HEK293 (cell line): Measurements from ENCODE around the gene CYP4F8.

Experiments used
- CTCF ChIA-PET: fragments of 350-600 bp; formaldehyde crosslinking; extraction: SDS; loops from one replicate; lab custom pipeline; 2021; ENCODE audit warnings: antibody characterized with exemption; lab: Yijun Ruan, JAX
- POLR2A ChIA-PET: fragments of 300-600 bp; formaldehyde crosslinking; extraction: SDS; loops from one replicate; lab custom pipeline; 2020; ENCODE audit warnings: antibody characterized with exemption, inconsistent platforms; lab: Yijun Ruan, JAX
- H3K27ac ChIP-seq: fragments of 200-500 bp; sonication (Bioruptor generic); 2 replicates; pipeline ENCODE4 v1.5.1; 2014; ENCODE audit warnings: low read depth, low read length, control low read depth, inconsistent platforms; ENCODE audit errors: extremely low read depth
- H3K36me3 ChIP-seq, 2 experiments: fragments of 200-500 bp in 1 of 2; sonication (Bioruptor generic) in 1 of 2; 1 replicate in 1 of 2; 2 replicates in 1 of 2; pipeline ENCODE4 v1.5.1; 2014 to 2017; ENCODE audit warnings: inconsistent platforms in 2 of 2, low read length in 2 of 2; ENCODE audit not compliant: control insufficient read depth in 2 of 2, insufficient read depth in 1 of 2
- H3K4me1 ChIP-seq: fragments of 200-500 bp; sonication (Bioruptor generic); 2 replicates; pipeline ENCODE4 v1.5.1; 2014; ENCODE audit warnings: mild to moderate bottlenecking, low read length, inconsistent platforms; ENCODE audit not compliant: control insufficient read depth, insufficient read depth
- H3K4me3 ChIP-seq: 2 replicates; pipeline ENCODE4 v1.5.1; 2011; ENCODE audit warnings: low read depth, mild to moderate bottlenecking, control low read depth, low read length, moderate library complexity
- H3K9me3 ChIP-seq: fragments of 200-500 bp; sonication (Bioruptor generic); 2 replicates; pipeline ENCODE4 v1.5.1; 2014; ENCODE audit warnings: low read depth, low read length, inconsistent platforms; ENCODE audit not compliant: control insufficient read depth, insufficient read depth
- BCL11B ChIP-seq: fragments of 450-650 bp; formaldehyde crosslinking; IDR thresholded peaks from 2 replicates; pipeline ENCODE4 v1.5.1; 2016; ENCODE audit warnings: low read depth, missing biosample characterization, missing genetic modification characterization
- GFI1B ChIP-seq: fragments of 450-650 bp; formaldehyde crosslinking; IDR thresholded peaks from 2 replicates; pipeline ENCODE4 v1.5.1; 2016; ENCODE audit warnings: missing biosample characterization, missing genetic modification characterization
- GLI4 ChIP-seq: fragments of 450-650 bp; formaldehyde crosslinking; IDR thresholded peaks from 2 replicates; pipeline ENCODE4 v1.5.1; 2016; ENCODE audit warnings: missing biosample characterization, missing genetic modification characterization
- GLIS2 ChIP-seq: fragments of 450-650 bp; formaldehyde crosslinking; IDR thresholded peaks from 2 replicates; pipeline ENCODE4 v1.5.1; 2016; ENCODE audit warnings: missing biosample characterization, missing genetic modification characterization
- IKZF3 ChIP-seq: fragments of 450-650 bp; IDR thresholded peaks from 2 replicates; pipeline ENCODE4 v1.5.0; 2018; ENCODE audit warnings: missing biosample characterization, mild to moderate bottlenecking, missing genetic modification characterization, moderate library complexity
- KLF10 ChIP-seq: fragments of 450-650 bp; IDR thresholded peaks from 2 replicates; pipeline ENCODE4 v1.5.1; 2018; ENCODE audit warnings: missing biosample characterization, mild to moderate bottlenecking, missing genetic modification characterization
- RBAK ChIP-seq: fragments of 450-650 bp; formaldehyde crosslinking; IDR thresholded peaks from 2 replicates; pipeline ENCODE4 v1.5.1; 2016; ENCODE audit warnings: missing biosample characterization, missing genetic modification characterization
- SCRT1 ChIP-seq: fragments of 450-650 bp; formaldehyde crosslinking; IDR thresholded peaks from 2 replicates; pipeline ENCODE4 v1.5.1; 2016; ENCODE audit warnings: missing biosample characterization, missing genetic modification characterization, borderline replicate concordance
- SCRT2 ChIP-seq: fragments of 450-650 bp; formaldehyde crosslinking; IDR thresholded peaks from 2 replicates; pipeline ENCODE4 v1.5.1; 2016; ENCODE audit warnings: missing biosample characterization, missing genetic modification characterization
- SP3 ChIP-seq: fragments of 450-650 bp; formaldehyde crosslinking; IDR thresholded peaks from 2 replicates; pipeline ENCODE4 v1.5.1; 2016; ENCODE audit warnings: missing biosample characterization, missing genetic modification characterization
- SP7 ChIP-seq: fragments of 450-650 bp; formaldehyde crosslinking; IDR thresholded peaks from 2 replicates; pipeline ENCODE4 v1.5.1; 2016; ENCODE audit warnings: missing biosample characterization, missing genetic modification characterization
- YY2 ChIP-seq: fragments of 450-650 bp; formaldehyde crosslinking; IDR thresholded peaks from 2 replicates; pipeline ENCODE4 v1.5.1; 2016; ENCODE audit warnings: missing biosample characterization, missing genetic modification characterization
- ZBTB17 ChIP-seq: fragments of 450-650 bp; formaldehyde crosslinking; IDR thresholded peaks from 2 replicates; pipeline ENCODE4 v1.5.1; 2016; ENCODE audit warnings: missing biosample characterization, missing genetic modification characterization
- ZBTB48 ChIP-seq: fragments of 450-650 bp; formaldehyde crosslinking; IDR thresholded peaks from 2 replicates; pipeline ENCODE4 v1.5.1; 2016; ENCODE audit warnings: missing biosample characterization, missing genetic modification characterization
- ZBTB7A ChIP-seq: fragments of 450-650 bp; formaldehyde crosslinking; IDR thresholded peaks from 2 replicates; pipeline ENCODE4 v1.5.1; 2016; ENCODE audit warnings: low read depth, missing biosample characterization, missing genetic modification characterization
- ZFP37 ChIP-seq: fragments of 450-650 bp; formaldehyde crosslinking; IDR thresholded peaks from 2 replicates; pipeline ENCODE4 v1.5.1; 2016; ENCODE audit warnings: missing biosample characterization, missing genetic modification characterization
- ZFP41 ChIP-seq: fragments of 450-650 bp; formaldehyde crosslinking; IDR thresholded peaks from 2 replicates; pipeline ENCODE4 v1.5.1; 2016; ENCODE audit warnings: missing biosample characterization, missing genetic modification characterization, borderline replicate concordance
- ZNF10 ChIP-seq: fragments of 450-650 bp; formaldehyde crosslinking; IDR thresholded peaks from 2 replicates; pipeline ENCODE4 v1.5.1; 2017; ENCODE audit warnings: missing biosample characterization, missing genetic modification characterization
- ZNF133 ChIP-seq: fragments of 450-650 bp; formaldehyde crosslinking; IDR thresholded peaks from 2 replicates; pipeline ENCODE4 v1.5.1; 2016; ENCODE audit warnings: missing biosample characterization, missing genetic modification characterization
- ZNF16 ChIP-seq: fragments of 450-650 bp; formaldehyde crosslinking; IDR thresholded peaks from 2 replicates; pipeline ENCODE4 v1.5.1; 2016; ENCODE audit warnings: low read depth, missing biosample characterization, missing genetic modification characterization
- ZNF202 ChIP-seq: fragments of 450-650 bp; formaldehyde crosslinking; IDR thresholded peaks from 2 replicates; pipeline ENCODE4 v1.5.1; 2016; ENCODE audit warnings: missing biosample characterization, missing genetic modification characterization, borderline replicate concordance
- ZNF211 ChIP-seq: fragments of 450-650 bp; formaldehyde crosslinking; IDR thresholded peaks from 2 replicates; pipeline ENCODE4 v1.5.1; 2016; ENCODE audit warnings: low read depth, missing biosample characterization, missing genetic modification characterization
- ZNF341 ChIP-seq: fragments of 450-650 bp; formaldehyde crosslinking; IDR thresholded peaks from 2 replicates; pipeline ENCODE4; 2016; ENCODE audit warnings: low read depth, missing biosample characterization, missing genetic modification characterization
- ZNF404 ChIP-seq: fragments of 450-650 bp; formaldehyde crosslinking; IDR thresholded peaks from 2 replicates; pipeline ENCODE4 v1.5.1; 2017; ENCODE audit warnings: missing biosample characterization, missing genetic modification characterization
- ZNF433 ChIP-seq: fragments of 450-650 bp; formaldehyde crosslinking; IDR thresholded peaks from 2 replicates; pipeline ENCODE4 v1.5.1; 2016; ENCODE audit warnings: missing biosample characterization, missing genetic modification characterization, low read depth
- ZNF544 ChIP-seq: fragments of 450-650 bp; formaldehyde crosslinking; IDR thresholded peaks from 2 replicates; pipeline ENCODE4 v1.5.0; 2017; ENCODE audit warnings: missing biosample characterization, missing genetic modification characterization
- ZNF548 ChIP-seq: fragments of 450-650 bp; formaldehyde crosslinking; IDR thresholded peaks from 2 replicates; pipeline ENCODE4 v1.5.1; 2016; ENCODE audit warnings: missing biosample characterization, missing genetic modification characterization
- ZNF560 ChIP-seq: fragments of 450-650 bp; formaldehyde crosslinking; IDR thresholded peaks from 2 replicates; pipeline ENCODE4 v1.5.1; 2017; ENCODE audit warnings: missing biosample characterization, missing genetic modification characterization, borderline replicate concordance
- ZNF600 ChIP-seq: fragments of 450-650 bp; formaldehyde crosslinking; IDR thresholded peaks from 2 replicates; pipeline ENCODE4 v1.5.1; 2016; ENCODE audit warnings: missing biosample characterization, missing genetic modification characterization
- ZNF610 ChIP-seq: fragments of 450-650 bp; formaldehyde crosslinking; IDR thresholded peaks from 2 replicates; pipeline ENCODE4 v1.5.1; 2016; ENCODE audit warnings: missing biosample characterization, missing genetic modification characterization, borderline replicate concordance
- ZNF623 ChIP-seq: fragments of 450-650 bp; formaldehyde crosslinking; IDR thresholded peaks from 2 replicates; pipeline ENCODE4 v1.5.1; 2016; ENCODE audit warnings: missing biosample characterization, missing genetic modification characterization
- ZNF654 ChIP-seq: fragments of 450-650 bp; formaldehyde crosslinking; IDR thresholded peaks from 2 replicates; pipeline ENCODE4 v1.5.1; 2016; ENCODE audit warnings: low read depth, missing biosample characterization, missing genetic modification characterization
- ZNF660 ChIP-seq: fragments of 450-650 bp; IDR thresholded peaks from 2 replicates; pipeline ENCODE4 v1.5.1; 2018; ENCODE audit warnings: missing biosample characterization, mild to moderate bottlenecking, missing genetic modification characterization
- ZNF670 ChIP-seq: fragments of 450-650 bp; formaldehyde crosslinking; IDR thresholded peaks from 2 replicates; pipeline ENCODE4 v1.5.1; 2016; ENCODE audit warnings: missing biosample characterization, missing genetic modification characterization, low read depth
- ZNF677 ChIP-seq: fragments of 450-650 bp; IDR thresholded peaks from 2 replicates; pipeline ENCODE4 v1.5.0; 2018; ENCODE audit warnings: missing biosample characterization, mild to moderate bottlenecking, missing genetic modification characterization, moderate library complexity
- ZNF776 ChIP-seq: fragments of 450-650 bp; formaldehyde crosslinking; IDR thresholded peaks from 2 replicates; pipeline ENCODE4 v1.5.0; 2017; ENCODE audit warnings: missing biosample characterization, missing genetic modification characterization, borderline replicate concordance
- ZNF792 ChIP-seq: fragments of 450-650 bp; formaldehyde crosslinking; IDR thresholded peaks from 2 replicates; pipeline ENCODE4 v1.5.1; 2016; ENCODE audit warnings: missing biosample characterization, missing genetic modification characterization
- TF ChIP-seq, protein P1 (sequence below): fragments of 450-650 bp; formaldehyde crosslinking; IDR thresholded peaks from 2 replicates; pipeline ENCODE4 v1.5.1; 2017; ENCODE audit warnings: missing biosample characterization, missing genetic modification characterization
- TF ChIP-seq, protein P2 (sequence below): fragments of 450-650 bp; formaldehyde crosslinking; IDR thresholded peaks from 2 replicates; pipeline ENCODE4 v1.5.1; 2017; ENCODE audit warnings: missing biosample characterization, missing genetic modification characterization

Gene CYP4F8

GRCh38 chr19:15584541-15585115 lies 30.4 kb upstream of the CYP4F8 start (continued):
- TF ChIP-seq ZBTB17 (peak; percentile 91), ZBTB48 (tag by site-specific recombination) (peak; percentile 36; the same call in 1 of the 2 replicates), ZNF600 (tag by site-specific recombination) (0 out of 2 replicates have a peak, but pooled peaks have one; percentile 11), GFI1B (peak; percentile 85), YY2 (tag by site-specific recombination) (0 out of 2 replicates have a peak, but pooled peaks have one; percentile 38), ZNF433 (tag by site-specific recombination) (no peak), ZNF610 (tag by site-specific recombination) (no peak), SP3 (tag by site-specific recombination) (0 out of 2 replicates have a peak, but pooled peaks have one; percentile 21), ZNF10 (tag by site-specific recombination) (no peak), GLIS2 (tag by site-specific recombination) (no peak), ZNF202 (no peak), ZNF660 (tag by site-specific recombination) (peak; percentile 96), ZNF544 (tag by site-specific recombination) (no peak), RBAK (tag by site-specific recombination) (no peak), ZBTB7A (tag by site-specific recombination) (no peak), IKZF3 (no peak), SCRT2 (tag by site-specific recombination) (no peak), SP7 (tag by site-specific recombination) (0 out of 2 replicates have a peak, but pooled peaks have one; percentile 21), BCL11B (no peak), ZNF404 (tag by site-specific recombination) (no peak)
- TF ChIP-seq, protein P1, sequence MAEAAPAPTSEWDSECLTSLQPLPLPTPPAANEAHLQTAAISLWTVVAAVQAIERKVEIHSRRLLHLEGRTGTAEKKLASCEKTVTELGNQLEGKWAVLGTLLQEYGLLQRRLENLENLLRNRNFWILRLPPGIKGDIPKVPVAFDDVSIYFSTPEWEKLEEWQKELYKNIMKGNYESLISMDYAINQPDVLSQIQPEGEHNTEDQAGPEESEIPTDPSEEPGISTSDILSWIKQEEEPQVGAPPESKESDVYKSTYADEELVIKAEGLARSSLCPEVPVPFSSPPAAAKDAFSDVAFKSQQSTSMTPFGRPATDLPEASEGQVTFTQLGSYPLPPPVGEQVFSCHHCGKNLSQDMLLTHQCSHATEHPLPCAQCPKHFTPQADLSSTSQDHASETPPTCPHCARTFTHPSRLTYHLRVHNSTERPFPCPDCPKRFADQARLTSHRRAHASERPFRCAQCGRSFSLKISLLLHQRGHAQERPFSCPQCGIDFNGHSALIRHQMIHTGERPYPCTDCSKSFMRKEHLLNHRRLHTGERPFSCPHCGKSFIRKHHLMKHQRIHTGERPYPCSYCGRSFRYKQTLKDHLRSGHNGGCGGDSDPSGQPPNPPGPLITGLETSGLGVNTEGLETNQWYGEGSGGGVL: no peak
- TF ChIP-seq, all 188 proteins: peak for 15

GRCh38 chr19:15587663-15588062 lies 27.4 kb upstream of the CYP4F8 start:
- no peak overlapping the region for H3K4me3 ChIP-seq
- no peaks in the 10 kb centered on the region for H3K9me3 ChIP-seq
- H3K36me3 ChIP-seq: no peaks in the 10 kb centered on the region
- TF ChIP-seq ZNF776 (tag by site-specific recombination): no peak
- no peak for TF ChIP-seq ZNF548
- TF ChIP-seq GFI1B: no peak
- TF ChIP-seq ZNF623 (tag by site-specific recombination): no peak
- TF ChIP-seq ZNF654: no peak
- TF ChIP-seq SCRT1 (tag by site-specific recombination): no peak
- no peak for TF ChIP-seq ZNF341
- TF ChIP-seq ZFP37 (tag by site-specific recombination): no peak
- no peak for TF ChIP-seq GLI4 (tag by site-specific recombination)
- TF ChIP-seq KLF10 (tag by site-specific recombination): no peak
- no peak for TF ChIP-seq ZNF133 (tag by site-specific recombination)
- TF ChIP-seq ZNF670 (tag by site-specific recombination): no peak
- TF ChIP-seq ZNF211: no peak
- TF ChIP-seq, protein P2, sequence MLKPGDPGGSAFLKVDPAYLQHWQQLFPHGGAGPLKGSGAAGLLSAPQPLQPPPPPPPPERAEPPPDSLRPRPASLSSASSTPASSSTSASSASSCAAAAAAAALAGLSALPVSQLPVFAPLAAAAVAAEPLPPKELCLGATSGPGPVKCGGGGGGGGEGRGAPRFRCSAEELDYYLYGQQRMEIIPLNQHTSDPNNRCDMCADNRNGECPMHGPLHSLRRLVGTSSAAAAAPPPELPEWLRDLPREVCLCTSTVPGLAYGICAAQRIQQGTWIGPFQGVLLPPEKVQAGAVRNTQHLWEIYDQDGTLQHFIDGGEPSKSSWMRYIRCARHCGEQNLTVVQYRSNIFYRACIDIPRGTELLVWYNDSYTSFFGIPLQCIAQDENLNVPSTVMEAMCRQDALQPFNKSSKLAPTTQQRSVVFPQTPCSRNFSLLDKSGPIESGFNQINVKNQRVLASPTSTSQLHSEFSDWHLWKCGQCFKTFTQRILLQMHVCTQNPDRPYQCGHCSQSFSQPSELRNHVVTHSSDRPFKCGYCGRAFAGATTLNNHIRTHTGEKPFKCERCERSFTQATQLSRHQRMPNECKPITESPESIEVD: no peak
- TF ChIP-seq ZFP41 (tag by site-specific recombination): no peak
- no peak for TF ChIP-seq ZNF560 (tag by site-specific recombination)
- no peak for TF ChIP-seq ZNF792 (tag by site-specific recombination)
- no peak for TF ChIP-seq ZNF16
- no peak for TF ChIP-seq ZNF677 (tag by site-specific recombination)
- TF ChIP-seq, all 188 proteins: peak for 0
- CTCF ChIA-PET: no interaction called here
- no peak overlapping the region for H3K27ac ChIP-seq
- H3K4me1 ChIP-seq: no peaks in the 10 kb centered on the region
- POLR2A ChIA-PET: no interaction called here
